Subcutaneous adipose tissue (tissue), 4 donors: ENCODE data around the gene PLCB1. TPM values are rescaled to one million over a fixed set of nuclear protein-coding genes. Genes with fewer than 3 reads are reported as not detected.

Experiments used
- CTCF ChIP-seq: fragments of 450-650 bp; IDR thresholded peaks from one replicate; pipeline ENCODE4 v1.5.1; 2016; ENCODE audit warnings: low read depth, mild to moderate bottlenecking, control low read depth, antibody characterized with exemption, moderate library complexity
- total RNA-seq, 4 donors: library from RNA; depleted of rRNA; stranded (reverse); fragments of >200 nt; gene quantifications; one replicate each; pipeline ENCODE4 v1.1.0, GENCODE V29; 2016

PLCB1 gene
- total RNA-seq, 4 donors from 2014 or later: 14.1 to 26.7 (median 18.4) TPM

DNA sequence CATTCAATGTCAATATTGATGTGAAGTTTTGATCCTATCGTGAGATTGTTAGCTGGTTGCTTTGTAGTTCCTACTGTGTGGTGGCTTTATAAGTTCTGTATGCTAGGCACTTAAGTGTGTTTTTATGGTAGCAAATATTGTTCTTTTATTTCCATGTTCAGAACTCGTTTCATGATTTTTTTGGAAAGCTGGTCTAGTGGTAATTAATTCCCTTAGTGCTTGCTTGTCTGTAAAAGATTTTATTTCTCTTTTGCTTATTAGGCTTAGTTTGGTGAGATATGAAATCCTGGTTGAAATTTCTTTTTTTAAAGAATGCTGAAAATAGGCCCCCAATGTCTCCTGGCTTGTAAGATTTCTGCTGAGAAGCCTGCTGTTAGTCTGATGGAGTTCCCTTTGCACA is 27.8 kb upstream of the PLCB1 start:
- no peak for TF ChIP-seq CTCF

DNA sequence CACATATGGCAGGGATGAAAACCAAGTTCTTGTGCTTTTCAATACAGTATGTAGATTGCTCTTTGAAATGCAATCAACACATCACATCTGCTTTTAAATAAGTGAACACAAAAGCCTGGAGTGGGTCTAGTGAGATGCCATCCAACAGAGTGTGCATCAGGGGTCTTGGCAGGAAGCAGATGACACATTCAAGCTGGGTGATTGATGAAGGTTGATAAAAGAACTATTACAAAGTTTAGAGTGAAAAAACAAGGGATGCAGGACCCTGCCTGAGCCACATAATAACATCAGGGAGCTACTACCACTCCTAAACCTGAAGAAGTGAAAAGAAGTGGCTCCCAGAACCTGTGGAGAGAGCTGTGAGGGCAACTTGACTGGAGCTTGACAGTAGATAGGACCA is 16.6 kb upstream of the PLCB1 start:
- no peak for TF ChIP-seq CTCF

DNA sequence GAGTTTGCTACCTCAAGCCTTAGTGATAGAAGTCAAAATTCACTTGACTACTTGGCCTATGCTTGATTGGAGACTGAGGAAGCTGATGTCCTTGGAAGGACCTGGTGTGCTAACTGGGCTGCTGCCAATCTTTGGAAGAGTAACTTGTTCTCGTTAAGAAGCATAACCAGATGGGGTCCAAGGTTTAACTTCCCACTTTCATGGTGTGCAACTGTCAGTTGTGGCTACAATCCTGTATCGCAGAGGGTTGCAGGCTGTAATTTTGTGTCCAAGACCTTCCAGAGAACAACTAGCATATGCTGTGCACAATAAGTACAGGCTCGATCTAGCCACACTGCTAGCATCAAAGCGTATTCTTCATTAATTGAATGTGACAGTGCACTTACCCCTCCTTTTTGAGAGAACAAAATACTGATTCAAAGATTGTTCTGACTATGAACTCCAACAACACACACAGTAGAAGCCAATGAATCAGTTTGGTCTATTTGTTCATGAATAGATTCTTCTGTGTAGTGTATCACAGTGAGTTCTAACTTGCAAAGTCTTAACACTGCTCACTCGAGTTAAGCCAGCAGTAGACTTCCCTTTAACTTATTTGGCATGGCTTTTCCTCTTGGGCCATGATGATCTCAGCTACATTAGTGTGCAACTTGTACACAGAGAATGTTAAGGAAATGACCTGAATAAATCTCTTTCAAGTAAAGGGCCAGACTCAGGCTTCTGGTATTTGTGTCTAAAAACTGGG is 15.8 kb upstream of the PLCB1 start:
- TF ChIP-seq CTCF: no peak

DNA sequence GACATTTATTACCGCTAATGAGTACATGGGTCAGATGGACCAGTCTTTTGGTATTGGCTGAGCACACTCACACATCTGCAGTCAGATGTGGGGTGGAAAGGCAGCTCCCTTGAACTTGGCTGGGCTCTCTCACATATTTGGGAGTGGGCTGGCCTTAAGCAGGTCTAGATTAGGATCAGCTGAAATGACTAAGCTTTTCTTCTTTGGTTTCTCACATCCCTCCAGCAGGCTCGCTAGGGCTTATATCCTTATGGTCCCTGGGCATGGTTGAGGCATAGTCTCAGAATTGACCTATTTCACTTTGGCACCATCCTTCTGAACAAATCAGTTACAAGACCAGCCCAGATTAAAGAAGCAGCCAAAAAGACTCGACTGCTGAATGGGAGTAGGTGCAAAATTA is 14.4 kb upstream of the PLCB1 start:
- TF ChIP-seq CTCF: no peak

GRCh38 chr20:8118039-8118438 is 14.0 kb upstream of the PLCB1 start:
- TF ChIP-seq CTCF: no peak

DNA sequence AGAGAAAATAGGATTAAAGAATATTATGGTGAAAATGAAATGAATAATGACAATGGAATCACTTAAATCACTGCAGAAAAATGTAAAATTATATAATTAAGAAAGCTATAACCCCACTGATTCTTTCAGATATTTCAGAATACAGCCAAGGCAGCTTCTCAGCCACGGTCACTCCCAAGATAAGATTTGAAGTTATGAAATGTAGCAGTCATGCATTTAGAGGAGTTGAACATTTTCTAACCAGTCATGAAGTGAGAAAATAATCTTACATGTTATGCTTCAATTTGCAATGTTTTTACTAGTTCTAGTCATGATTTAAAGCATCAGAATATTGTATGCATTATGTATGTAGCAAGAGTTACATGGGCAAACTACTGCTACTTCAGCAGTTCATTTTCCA is 13.3 kb upstream of the PLCB1 start:
- TF ChIP-seq CTCF: no peak

- no peak for TF ChIP-seq CTCF
Measured at GRCh38 chr20:8121666-8122065, 10.4 kb upstream of the PLCB1 start.
